Activated CD4-positive, alpha-beta T cell treated with anti-CD3 and anti-CD28 coated beads for 36 hours (primary cell): ENCODE data around the gene RIMBP2. TPM values are rescaled to one million over a fixed set of nuclear protein-coding genes. Genes with fewer than 3 reads are reported as not detected.

Source experiments
- ATAC-seq: fragments of 200-7000 bp; cut with Tn5 transposase; one replicate; pipeline ENCODE4 v1.10.0; 2021; ENCODE audit warnings: mild to moderate bottlenecking, moderate library complexity
- CTCF ChIA-PET: fragments of 350-600 bp; sonication (Branson Sonifier 250); formaldehyde crosslinking; loops from one replicate; lab custom pipeline; 2021; ENCODE audit warnings: antibody characterized with exemption; lab: Charles Lee
- POLR2A ChIA-PET: fragments of 350-600 bp; sonication (Branson Sonifier 250); formaldehyde crosslinking; loops from one replicate; lab custom pipeline; 2021; ENCODE audit warnings: antibody characterized with exemption, inconsistent platforms; lab: Charles Lee
- DNase-seq: peaks from one replicate; pipeline ENCODE4 v3.0.0-alpha.2; 2020
- H3K27ac Mint-ChIP-seq: one replicate; pipeline ENCODE4 v1.8.0; 2021; ENCODE audit warnings: mixed read lengths
- H3K27me3 Mint-ChIP-seq: one replicate; pipeline ENCODE4 v1.8.0; 2021; ENCODE audit warnings: mixed read lengths
- H3K36me3 Mint-ChIP-seq: one replicate; pipeline ENCODE4 v1.8.0; 2021; ENCODE audit warnings: low read depth, mixed read lengths
- H3K4me1 Mint-ChIP-seq: one replicate; pipeline ENCODE4 v1.8.0; 2021; ENCODE audit warnings: mixed read lengths
- H3K4me3 Mint-ChIP-seq: one replicate; pipeline ENCODE4 v1.8.0; 2021; ENCODE audit warnings: mild to moderate bottlenecking, moderate library complexity, mixed read lengths
- H3K9me3 Mint-ChIP-seq: one replicate; pipeline ENCODE4 v1.8.0; 2021; ENCODE audit warnings: low read depth, mixed read lengths
- intact Hi-C, 2 experiments: fragments of 100-400 bp; cut with DNase I in 1 of 2; cut with micrococcal nuclease in 1 of 2; formaldehyde crosslinking; loops; one replicate each; pipeline versions ENCODE4 v1.14.2 to v1.15.1; 2022 to 2024; cut with DNase I, micrococcal nuclease
- total RNA-seq, 2 experiments: library from RNA; stranded (reverse); gene quantifications; one replicate each; pipeline ENCODE4 v1.2.3, GENCODE V29; 2021

The RIMBP2 gene
- total RNA-seq, 2 experiments from 2014 or later: not detected

GRCh38 chr12:130737731-130738130 is 21.6 kb upstream of the RIMBP2 start:
- no peak overlapping the region for H3K27ac Mint-ChIP-seq
- H3K36me3 Mint-ChIP-seq: no peaks in the 10 kb centered on the region
- no peaks in the 10 kb centered on the region for H3K9me3 Mint-ChIP-seq
- peaks cover 21% of the 10 kb centered on the region for H3K27me3 Mint-ChIP-seq
- no peaks in the 10 kb centered on the region for H3K4me1 Mint-ChIP-seq
- DNase-seq (no peak), ATAC-seq (no peak)
- H3K4me3 Mint-ChIP-seq: no peak overlapping the region
- ChIA-PET CTCF (interaction anchor here (1.2 kb wide), 1 partner anchor 10 kb away, joined by 5 read pairs; no protein-coding TSS in a partner anchor), POLR2A (no interaction called here)
- intact Hi-C loops: no loop called here

GRCh38 chr12:130729344-130729743 is 13.2 kb upstream of the RIMBP2 start:
- no peak for ATAC-seq
- no peak overlapping the region for H3K27ac Mint-ChIP-seq
- ChIA-PET CTCF (no interaction called here), POLR2A (no interaction called here)
- H3K4me1 Mint-ChIP-seq: no peaks in the 10 kb centered on the region
- H3K36me3 Mint-ChIP-seq: no peaks in the 10 kb centered on the region
- H3K9me3 Mint-ChIP-seq: peaks cover 4% of the 10 kb centered on the region
- H3K27me3 Mint-ChIP-seq: peaks cover 4% of the 10 kb centered on the region
- no peak overlapping the region for H3K4me3 Mint-ChIP-seq
- DNase-seq: no peak
- intact Hi-C loops: no loop called here

GRCh38 chr12:130728158-130729058 is 12.3 kb upstream of the RIMBP2 start:
- no peak for ATAC-seq

GRCh38 chr12:130719263-130719859 is 3.3 kb upstream of the RIMBP2 start:
- CTCF ChIA-PET: interaction anchor here (1.0 kb wide), 1 partner anchor 28 kb away, joined by 4 read pairs; no protein-coding TSS in a partner anchor
- no peak for DNase-seq

More at GRCh38 chr12:130728158-130729058, 12.3 kb upstream of the RIMBP2 start:
- POLR2A ChIA-PET: no interaction called here
- CTCF ChIA-PET: no interaction called here
- peaks cover 10% of the 10 kb centered on the region for H3K9me3 Mint-ChIP-seq
- no peaks in the 10 kb centered on the region for H3K36me3 Mint-ChIP-seq
- H3K27ac Mint-ChIP-seq: no peak overlapping the region
- no peak for DNase-seq
- intact Hi-C loops: no loop called here
- H3K4me1 Mint-ChIP-seq: no peaks in the 10 kb centered on the region
- H3K27me3 Mint-ChIP-seq: peaks cover 2% of the 10 kb centered on the region
- H3K4me3 Mint-ChIP-seq: no peak overlapping the region

GRCh38 chr12:130717752-130718151 is 1.7 kb upstream of the RIMBP2 start:
- Mint-ChIP-seq H3K9me3 (peaks cover 8% of the 10 kb centered on the region), H3K27me3 (peaks cover 40% of the 10 kb centered on the region), H3K36me3 (no peaks in the 10 kb centered on the region), H3K4me1 (peaks cover 5% of the 10 kb centered on the region), H3K4me3 (no peak overlapping the region), H3K27ac (no peak overlapping the region)
- ATAC-seq (no peak), DNase-seq (no peak)
- ChIA-PET POLR2A (no interaction called here), CTCF (interaction anchor here (1.1 kb wide), 1 partner anchor 414 kb away, joined by 3 read pairs; no protein-coding TSS in a partner anchor)
- intact Hi-C loops: no loop called here

More at GRCh38 chr12:130719263-130719859, 3.3 kb upstream of the RIMBP2 start:
- no peak for ATAC-seq
- Mint-ChIP-seq H3K27me3 (peaks cover 32% of the 10 kb centered on the region), H3K4me1 (peaks cover 5% of the 10 kb centered on the region), H3K4me3 (no peak overlapping the region), H3K9me3 (peaks cover 21% of the 10 kb centered on the region), H3K36me3 (no peaks in the 10 kb centered on the region), H3K27ac (no peak overlapping the region)
- POLR2A ChIA-PET: interaction anchor here (0.7 kb wide), 1 partner anchor 28 kb away, joined by 5 read pairs; no protein-coding TSS in a partner anchor
- intact Hi-C loops: no loop called here

GRCh38 chr12:130716969-130717366 is 869 bp upstream of the RIMBP2 start:
- Mint-ChIP-seq H3K27ac (no peak overlapping the region), H3K4me1 (peaks cover 5% of the 10 kb centered on the region), H3K4me3 (no peak overlapping the region), H3K36me3 (no peaks in the 10 kb centered on the region), H3K9me3 (peaks cover under 1% of the 10 kb centered on the region), H3K27me3 (peaks cover 46% of the 10 kb centered on the region)
- ChIA-PET CTCF (no interaction called here), POLR2A (interaction anchor here (0.9 kb wide), 1 partner anchor 14 kb away, joined by 3 read pairs; no protein-coding TSS in a partner anchor)
- DNase-seq (no peak), ATAC-seq (no peak)
- intact Hi-C loops: no loop called here

- intact Hi-C loops: no loop called here
- ATAC-seq: no peak
- ChIA-PET POLR2A (no interaction called here), CTCF (no interaction called here)
- H3K27ac Mint-ChIP-seq: no peak overlapping the region
- peaks cover 53% of the 10 kb centered on the region for H3K27me3 Mint-ChIP-seq
- no peaks in the 10 kb centered on the region for H3K36me3 Mint-ChIP-seq
- peaks cover 5% of the 10 kb centered on the region for H3K4me1 Mint-ChIP-seq
- no peaks in the 10 kb centered on the region for H3K9me3 Mint-ChIP-seq
- H3K4me3 Mint-ChIP-seq: no peak overlapping the region
- DNase-seq: no peak
Observed at GRCh38 chr12:130715150-130715997, 725 bp downstream of the RIMBP2 start.

GRCh38 chr12:130714591-130715149 is 1.4 kb downstream of the RIMBP2 start:
- no peak for DNase-seq
- Mint-ChIP-seq H3K9me3 (no peaks in the 10 kb centered on the region), H3K4me1 (peaks cover 5% of the 10 kb centered on the region), H3K36me3 (no peaks in the 10 kb centered on the region), H3K27ac (no peak overlapping the region), H3K4me3 (no peak overlapping the region), H3K27me3 (peaks cover 53% of the 10 kb centered on the region)
- POLR2A ChIA-PET: no interaction called here
- intact Hi-C loops: no loop called here
- ATAC-seq: no peak
- CTCF ChIA-PET: no interaction called here

GRCh38 chr12:130714091-130714590 is 2.0 kb downstream of the RIMBP2 start:
- H3K9me3 Mint-ChIP-seq: no peaks in the 10 kb centered on the region
- ATAC-seq (no peak), DNase-seq (no peak)
- H3K27ac Mint-ChIP-seq: no peak overlapping the region
- ChIA-PET POLR2A (no interaction called here), CTCF (no interaction called here)
- H3K4me3 Mint-ChIP-seq: no peak overlapping the region
- H3K36me3 Mint-ChIP-seq: no peaks in the 10 kb centered on the region
- H3K4me1 Mint-ChIP-seq: peaks cover 5% of the 10 kb centered on the region
- peaks cover 52% of the 10 kb centered on the region for H3K27me3 Mint-ChIP-seq
- intact Hi-C loops: no loop called here

- ChIA-PET POLR2A (no interaction called here), CTCF (no interaction called here)
- no peak for DNase-seq
- ATAC-seq: no peak
- H3K9me3 Mint-ChIP-seq: no peaks in the 10 kb centered on the region
- peaks cover 52% of the 10 kb centered on the region for H3K27me3 Mint-ChIP-seq
- no peak overlapping the region for H3K27ac Mint-ChIP-seq
- intact Hi-C loops: no loop called here
- H3K4me3 Mint-ChIP-seq: no peak overlapping the region
- peaks cover 5% of the 10 kb centered on the region for H3K4me1 Mint-ChIP-seq
- no peaks in the 10 kb centered on the region for H3K36me3 Mint-ChIP-seq
Observed at GRCh38 chr12:130713581-130713991, 2.5 kb downstream of the RIMBP2 start.
